GM15510 (cell line): Measurements from ENCODE around the gene S100A7A.

ENCODE experiments used
- POLR2A ChIP-seq: IDR thresholded peaks from 3 replicates; pipeline ENCODE4 v1.6.1; 2011; ENCODE audit warnings: borderline replicate concordance; ENCODE audit not compliant: insufficient read length; ENCODE audit errors: extremely low read depth

Gene S100A7A

GRCh38 chr1:153415850-153416570, at the start of gene S100A7A:
S100A7A (plus strand) TSS chr1:153416520; CDS start chr1:153418083, 1,563 bp downstream.
- TF ChIP-seq POLR2A, result no peak

- no peak for TF ChIP-seq POLR2A
Measured at GRCh38 chr1:153367090-153367489, 49.2 kb upstream of the S100A7A start.

- no peak for TF ChIP-seq POLR2A
Measured at GRCh38 chr1:153368495-153368894, 47.8 kb upstream of the S100A7A start.

- no peak for TF ChIP-seq POLR2A
Measured at GRCh38 chr1:153370146-153370545, 46.2 kb upstream of the S100A7A start.

- no peak for TF ChIP-seq POLR2A
Measured at GRCh38 chr1:153371231-153371630, 45.1 kb upstream of the S100A7A start.

- TF ChIP-seq POLR2A, result no peak
Measured at GRCh38 chr1:153372571-153372970, 43.7 kb upstream of the S100A7A start.

DNA sequence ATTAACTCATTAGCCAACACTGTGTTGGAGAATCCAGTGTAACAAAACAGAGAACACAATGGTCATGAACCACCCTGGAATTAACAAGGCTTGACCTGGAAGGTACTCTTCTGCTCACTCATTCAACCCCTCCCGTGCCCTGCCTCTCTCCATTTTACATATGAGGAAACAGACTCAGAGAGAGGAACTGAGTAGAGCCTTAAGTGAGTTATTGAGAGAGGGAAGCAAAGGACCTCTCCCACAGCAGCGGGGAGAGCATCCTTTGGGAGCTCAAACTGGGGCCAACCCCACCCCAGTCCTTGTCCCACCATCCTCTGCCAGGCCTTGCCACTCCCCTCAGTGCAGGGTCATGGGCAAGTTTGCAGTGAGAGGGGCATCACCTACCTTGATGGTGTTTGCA, 42.2 kb upstream of the S100A7A start:
- no peak for TF ChIP-seq POLR2A

DNA sequence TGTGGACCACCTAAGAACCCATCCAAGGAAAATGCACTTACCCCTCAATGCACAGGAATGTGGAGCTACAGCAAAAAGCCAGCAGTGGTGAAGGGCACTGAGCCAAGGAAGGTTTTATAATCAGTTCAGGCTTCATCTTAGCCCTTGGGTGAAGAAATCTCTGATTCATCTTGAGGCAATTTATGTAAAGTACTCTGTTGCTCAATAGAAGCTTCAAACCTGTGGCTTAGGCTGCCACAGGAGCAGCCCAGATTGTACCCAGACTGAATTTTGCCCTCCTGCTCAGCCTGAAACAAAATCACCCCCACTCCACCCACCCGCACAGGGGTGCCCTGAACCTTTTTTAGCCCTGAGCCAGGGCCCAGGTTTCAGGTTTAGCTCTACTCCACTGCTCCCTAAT, 40.8 kb upstream of the S100A7A start, which contains the start of gene S100A12:
Gene S100A12, minus strand, starts transcription at position 111 of the 400 bp plus-strand sequence. CDS start 1,029 bp downstream, outside the sequence.
- no peak for TF ChIP-seq POLR2A

DNA sequence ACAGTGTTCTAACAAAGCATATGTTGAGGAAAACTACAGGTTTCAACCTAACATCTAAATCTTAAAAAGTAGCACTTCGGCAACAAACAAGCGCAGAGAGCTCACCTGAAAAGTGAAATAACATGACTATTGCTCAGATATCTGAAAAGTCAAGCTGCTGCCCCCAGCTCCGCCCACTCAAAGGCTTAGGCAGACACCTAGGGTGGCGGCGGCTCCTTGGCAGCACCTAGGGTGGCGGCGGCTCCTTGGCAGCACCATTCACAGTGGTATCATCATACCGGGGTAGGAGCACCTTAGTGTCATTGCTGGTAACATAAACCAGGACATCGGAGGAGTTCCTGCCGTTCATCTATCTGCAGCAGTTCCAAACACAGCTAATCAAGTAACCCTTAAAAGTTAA, 36.7 kb upstream of the S100A7A start:
- TF ChIP-seq POLR2A, result no peak

DNA sequence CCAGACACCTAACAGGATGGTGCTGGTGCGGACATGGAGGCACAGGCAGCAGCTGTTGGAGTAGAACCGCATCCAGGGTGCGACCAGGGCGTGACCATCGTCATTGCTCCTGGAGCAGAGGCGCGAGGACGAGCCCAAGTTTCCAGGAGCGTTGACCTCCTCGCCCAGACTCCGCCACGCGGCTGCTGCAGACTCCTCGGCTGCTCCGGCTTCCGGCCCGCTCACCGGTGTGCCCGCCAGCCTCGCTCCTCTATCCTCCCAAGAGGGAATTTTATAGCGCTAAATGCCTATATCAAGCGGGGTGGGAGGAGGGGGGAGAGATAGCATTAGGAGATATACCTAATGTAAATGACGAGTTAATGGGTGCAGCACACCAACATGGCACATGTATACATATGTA, 35.6 kb upstream of the S100A7A start:
- TF ChIP-seq POLR2A, result no peak

- TF ChIP-seq POLR2A, result no peak
Measured at GRCh38 chr1:153384958-153385580, 31.3 kb upstream of the S100A7A start.

DNA sequence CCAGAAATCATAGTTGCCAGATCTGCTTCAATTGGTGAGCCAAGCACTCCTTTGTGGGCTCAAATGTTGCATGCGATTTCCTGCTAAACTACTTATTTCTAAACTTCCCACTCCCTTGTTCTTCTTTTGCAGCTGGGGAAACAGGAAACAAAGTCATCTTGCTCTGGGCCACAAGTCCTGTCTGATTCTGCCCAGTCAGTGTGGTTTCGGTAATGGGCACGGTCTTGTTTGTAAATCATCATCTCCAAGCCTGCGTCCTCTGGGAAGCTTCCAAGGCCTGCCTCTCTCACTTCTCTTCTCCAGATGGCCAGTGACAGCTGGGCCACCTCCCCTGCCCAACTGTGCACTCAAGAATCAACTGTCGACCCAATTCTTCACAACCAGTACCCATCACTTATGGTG, 29.8 kb upstream of the S100A7A start:
- no peak for TF ChIP-seq POLR2A

DNA sequence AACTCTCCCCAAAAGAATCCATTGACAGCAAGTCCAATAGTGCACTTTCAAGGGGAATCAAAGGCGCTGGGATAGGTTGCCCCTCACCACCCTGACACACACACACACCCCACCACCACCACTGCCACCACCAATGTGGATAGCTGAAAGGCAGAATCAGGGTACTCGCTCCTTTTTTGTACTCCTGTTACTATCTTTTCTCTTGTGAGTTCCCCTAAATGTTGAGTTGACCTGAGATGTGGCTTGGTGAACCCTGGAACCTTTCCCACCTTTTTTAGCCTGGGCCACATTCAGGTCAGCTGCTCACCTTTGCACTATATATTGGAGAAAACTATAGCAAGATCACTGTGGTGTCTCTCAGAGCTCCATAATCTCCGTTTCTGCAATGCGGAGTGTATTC, 29.3 kb upstream of the S100A7A start:
- no peak for TF ChIP-seq POLR2A

DNA sequence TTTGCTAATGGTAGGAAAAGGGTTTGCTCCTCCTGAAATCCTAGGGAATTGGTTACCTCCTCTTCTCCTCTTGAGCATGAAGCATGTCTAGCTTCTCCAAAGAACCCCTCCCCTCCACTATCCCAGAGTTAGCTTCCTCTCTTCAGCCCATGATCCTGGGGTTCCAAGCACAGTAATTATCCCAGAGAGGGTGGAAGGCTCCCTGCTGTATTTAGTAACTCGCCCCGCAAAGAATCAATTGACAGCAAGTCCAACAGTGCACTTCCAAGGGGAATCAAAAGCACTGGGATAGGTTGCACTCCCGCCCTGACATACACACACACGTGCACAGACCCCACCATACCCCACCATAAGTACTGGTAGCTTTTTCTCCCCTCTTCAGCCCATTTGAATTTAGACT, 28.5 kb upstream of the S100A7A start:
- TF ChIP-seq POLR2A, result no peak

GRCh38 chr1:153389401-153389800, 26.9 kb upstream of the S100A7A start:
- no peak for TF ChIP-seq POLR2A
